Natural killer cell (primary cell): Measurements from ENCODE around the gene PEX10. TPM values are rescaled to one million over a fixed set of nuclear protein-coding genes. Genes with fewer than 3 reads are reported as not detected.

Experiments
- ATAC-seq, 3 donors: fragments of 150-1000 bp in 2 of 3; fragments of 200-7000 bp in 1 of 3; cut with Tn5 transposase; 1 replicate in 1 of 3; 2 replicates in 2 of 3; pipeline ENCODE4 v1.10.0; 2021; ENCODE audit warnings: mild to moderate bottlenecking in 2 of 3, moderate library complexity in 2 of 3
- DNase-seq, 2 donors: peaks; one replicate each; pipeline versions ENCODE4 v3.0.0 to v3.0.0-alpha.2; 2013 to 2021; ENCODE audit warnings: mixed read lengths in 1 of 2
- H3K27ac ChIP-seq: one replicate; pipeline ENCODE4 v1.5.1; 2013; ENCODE audit warnings: mild to moderate bottlenecking, low read length
- H3K27me3 ChIP-seq: one replicate; pipeline ENCODE4 v1.6.1; 2013; ENCODE audit warnings: low read length; ENCODE audit not compliant: control insufficient read depth, insufficient read depth
- H3K36me3 ChIP-seq: one replicate; pipeline ENCODE4 v1.6.1; 2013; ENCODE audit warnings: low read length; ENCODE audit not compliant: control insufficient read depth, insufficient read depth
- H3K4me1 ChIP-seq: one replicate; pipeline ENCODE4 v1.6.1; 2013; ENCODE audit warnings: low read length; ENCODE audit not compliant: control insufficient read depth, insufficient read depth
- H3K4me3 ChIP-seq: one replicate; pipeline ENCODE4 v1.5.1; 2013; ENCODE audit warnings: low read length
- H3K9me3 ChIP-seq: one replicate; pipeline ENCODE4 v1.6.1; 2013; ENCODE audit warnings: low read length; ENCODE audit not compliant: control insufficient read depth, insufficient read depth
- H3K27ac Mint-ChIP-seq, 2 donors: one replicate each; pipeline ENCODE4 v1.8.0; 2022; ENCODE audit warnings: mild to moderate bottlenecking in 2 of 2, mixed read lengths in 2 of 2, moderate library complexity in 1 of 2
- H3K27me3 Mint-ChIP-seq, 2 donors: one replicate each; pipeline ENCODE4 v1.8.0; 2022; ENCODE audit warnings: low read depth in 2 of 2, mixed read lengths in 2 of 2
- H3K36me3 Mint-ChIP-seq: one replicate; pipeline ENCODE4 v1.8.0; 2022; ENCODE audit warnings: mixed read lengths
- H3K4me1 Mint-ChIP-seq, 2 donors: one replicate each; pipeline ENCODE4 v1.8.0; 2022; ENCODE audit warnings: mixed read lengths in 2 of 2
- H3K4me3 Mint-ChIP-seq: one replicate; pipeline ENCODE4 v1.8.0; 2022; ENCODE audit warnings: mild to moderate bottlenecking, moderate library complexity, mixed read lengths
- H3K9me3 Mint-ChIP-seq, 2 donors: one replicate each; pipeline ENCODE4 v1.8.0; 2022; ENCODE audit warnings: mixed read lengths in 2 of 2
- WGBS: methylation state at CpG from one replicate; pipeline ENCODE4 v1.1.7; 2013; ENCODE audit warnings: missing lambda C conversion rate; ENCODE audit not compliant: insufficient coverage; 5-methylcytosine and 5-hydroxymethylcytosine counted together
- intact Hi-C: fragments of 100-400 bp; cut with micrococcal nuclease; formaldehyde crosslinking; loops from one replicate; pipeline ENCODE4 v1.14.2; 2022
- total RNA-seq, 4 donors: library from RNA; stranded (reverse); fragments of 120-200 nt in 1 of 4; gene quantifications; one replicate each; pipeline versions ENCODE4 v1.2.3 to v1.2.4, GENCODE V29; 2013 to 2022
- TF ChIP-seq, protein P1 (sequence below): fragments of 200-600 bp; IDR thresholded peaks from one replicate; pipeline ENCODE4 v1.8.0; 2022; ENCODE audit warnings: antibody characterized with exemption

Gene PEX10
- total RNA-seq, 3 donors from 2014 or later (not counting 1 experiment from before 2014, with no cell fraction given) = 8.1 to 11.1 (median 9.8) TPM

DNA sequence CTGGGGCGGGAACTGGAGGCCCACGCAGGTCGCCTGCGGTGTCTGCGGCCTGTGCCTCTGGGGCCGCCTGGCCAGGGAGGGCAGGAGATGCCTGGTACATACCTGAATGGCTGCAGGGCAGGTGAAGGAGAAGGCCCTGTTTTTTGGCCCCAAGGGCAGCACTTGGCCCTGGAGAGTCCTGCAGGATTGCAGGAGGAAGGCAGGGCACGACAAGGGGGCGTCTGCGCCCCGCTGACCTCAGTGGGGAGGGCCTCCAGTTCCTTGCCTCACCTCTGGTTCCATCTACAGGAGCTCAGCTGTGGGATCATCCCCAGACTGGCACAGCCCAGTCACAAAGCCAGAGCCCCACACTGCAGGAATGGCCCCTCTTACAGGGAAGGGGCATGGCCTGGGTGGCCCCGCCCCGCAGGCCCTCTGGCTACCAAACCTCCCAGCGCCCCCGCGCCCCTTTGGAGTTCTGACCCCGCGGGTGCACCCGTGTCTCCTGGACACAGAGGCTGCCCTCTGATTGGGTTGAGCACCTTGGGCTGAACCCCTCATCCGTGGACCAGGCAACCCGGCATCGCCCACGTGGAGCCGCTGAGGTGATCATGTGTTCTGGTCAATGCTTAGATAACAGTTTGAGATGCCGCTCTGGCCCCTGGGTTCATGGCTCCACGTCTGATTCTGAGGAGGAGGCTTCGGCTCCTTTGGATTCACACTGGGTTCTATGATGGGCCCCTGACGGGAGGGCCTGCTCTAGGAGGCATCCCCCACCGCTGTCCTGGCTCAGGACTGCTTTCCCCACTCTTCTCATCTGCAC, 1.3 kb upstream of the PEX10 start:
- Histone ChIP-seq H3K36me3 (no peaks in the 10 kb centered on the region), H3K4me3 (peak overlapping the region; percentile 50), H3K27ac (peak overlapping the region; percentile 37), H3K27me3 (no peaks in the 10 kb centered on the region), H3K4me1 (peaks cover 61% of the 10 kb centered on the region), H3K9me3 (no peaks in the 10 kb centered on the region)
- peak in 1 of 2 donors; percentile 37 for DNase-seq
- no peaks in the 10 kb centered on the region for H3K27me3 Mint-ChIP-seq
- H3K36me3 Mint-ChIP-seq = no peaks in the 10 kb centered on the region
- H3K27ac Mint-ChIP-seq = peak overlapping the region; percentile 91 to 96
- peaks cover 28 to 45% of the 10 kb centered on the region in 2 donors for H3K4me1 Mint-ChIP-seq
- ATAC-seq = no peak
- 56% methylated on average over 28 of the region's 28 CpGs for WGBS
- intact Hi-C loops = loop anchor here (1.0 to 10.0 kb wide), 6 partner anchors 135 to 1011 kb away; no protein-coding TSS in a partner anchor
- no peaks in the 10 kb centered on the region for H3K9me3 Mint-ChIP-seq
- TF ChIP-seq, protein P1, sequence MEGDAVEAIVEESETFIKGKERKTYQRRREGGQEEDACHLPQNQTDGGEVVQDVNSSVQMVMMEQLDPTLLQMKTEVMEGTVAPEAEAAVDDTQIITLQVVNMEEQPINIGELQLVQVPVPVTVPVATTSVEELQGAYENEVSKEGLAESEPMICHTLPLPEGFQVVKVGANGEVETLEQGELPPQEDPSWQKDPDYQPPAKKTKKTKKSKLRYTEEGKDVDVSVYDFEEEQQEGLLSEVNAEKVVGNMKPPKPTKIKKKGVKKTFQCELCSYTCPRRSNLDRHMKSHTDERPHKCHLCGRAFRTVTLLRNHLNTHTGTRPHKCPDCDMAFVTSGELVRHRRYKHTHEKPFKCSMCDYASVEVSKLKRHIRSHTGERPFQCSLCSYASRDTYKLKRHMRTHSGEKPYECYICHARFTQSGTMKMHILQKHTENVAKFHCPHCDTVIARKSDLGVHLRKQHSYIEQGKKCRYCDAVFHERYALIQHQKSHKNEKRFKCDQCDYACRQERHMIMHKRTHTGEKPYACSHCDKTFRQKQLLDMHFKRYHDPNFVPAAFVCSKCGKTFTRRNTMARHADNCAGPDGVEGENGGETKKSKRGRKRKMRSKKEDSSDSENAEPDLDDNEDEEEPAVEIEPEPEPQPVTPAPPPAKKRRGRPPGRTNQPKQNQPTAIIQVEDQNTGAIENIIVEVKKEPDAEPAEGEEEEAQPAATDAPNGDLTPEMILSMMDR = no peak
- H3K4me3 Mint-ChIP-seq = peak overlapping the region; percentile 92

DNA sequence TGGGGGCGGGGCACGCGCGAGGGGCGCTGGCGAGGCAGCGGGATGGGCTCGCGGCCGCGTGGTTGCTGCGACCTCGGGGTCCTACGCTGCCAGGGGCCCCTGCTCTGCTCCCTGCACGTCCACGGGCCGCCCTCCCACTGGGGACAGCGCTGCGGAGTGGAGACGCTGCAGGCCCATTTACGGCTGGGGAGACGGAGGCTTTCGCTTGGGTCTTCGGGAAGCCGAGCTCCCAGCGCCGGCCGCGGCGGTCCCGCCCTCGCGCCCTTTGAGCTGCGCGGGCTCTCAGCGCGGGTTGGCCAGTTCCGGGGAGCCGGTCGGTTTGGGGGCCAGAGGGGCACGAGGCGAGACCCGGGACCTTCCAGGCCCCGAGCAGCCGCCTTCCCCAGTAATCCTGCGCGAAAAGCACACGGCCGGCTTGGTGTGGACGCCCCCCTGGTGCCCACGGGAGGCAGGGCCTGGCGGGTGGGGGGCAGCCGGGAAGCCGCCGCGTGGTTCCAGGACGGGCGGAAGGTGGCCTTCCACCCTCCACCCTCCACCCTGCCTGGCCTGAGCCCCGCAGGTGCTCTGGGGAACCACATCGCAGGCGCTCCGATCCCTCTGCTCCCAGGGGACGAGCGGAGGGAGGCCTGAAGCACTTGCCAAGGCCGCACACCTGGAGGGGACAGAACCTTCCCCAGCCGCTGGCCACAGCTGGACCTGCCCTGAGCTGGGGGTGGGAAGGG, 570 bp upstream of the PEX10 start:
- Mint-ChIP-seq H3K36me3 (no peaks in the 10 kb centered on the region), H3K27me3 (no peaks in the 10 kb centered on the region), H3K4me3 (peak overlapping the region; percentile 56), H3K4me1 (peaks cover 24 to 38% of the 10 kb centered on the region in 2 donors), H3K9me3 (no peaks in the 10 kb centered on the region), H3K27ac (peak overlapping the region; percentile 11 to 90)
- 1% methylated on average over 66 of the region's 66 CpGs for WGBS
- ATAC-seq (peak in 2 of 3 donors; percentile 4 to 18), DNase-seq (peak in 1 of 2 donors; percentile 46)
- H3K4me1 ChIP-seq = peaks cover 57% of the 10 kb centered on the region
- H3K4me3 ChIP-seq = peak overlapping the region; percentile 50
- intact Hi-C loops = loop anchor here (1.0 to 10.0 kb wide), 3 partner anchors 22 to 1012 kb away; partner anchors contain the start of genes MORN1 and RER1
- H3K27ac ChIP-seq = peak overlapping the region; percentile 65
- H3K9me3 ChIP-seq = no peaks in the 10 kb centered on the region
- TF ChIP-seq, protein P1 = no peak
- peaks cover 4% of the 10 kb centered on the region for H3K36me3 ChIP-seq
- no peaks in the 10 kb centered on the region for H3K27me3 ChIP-seq

DNA sequence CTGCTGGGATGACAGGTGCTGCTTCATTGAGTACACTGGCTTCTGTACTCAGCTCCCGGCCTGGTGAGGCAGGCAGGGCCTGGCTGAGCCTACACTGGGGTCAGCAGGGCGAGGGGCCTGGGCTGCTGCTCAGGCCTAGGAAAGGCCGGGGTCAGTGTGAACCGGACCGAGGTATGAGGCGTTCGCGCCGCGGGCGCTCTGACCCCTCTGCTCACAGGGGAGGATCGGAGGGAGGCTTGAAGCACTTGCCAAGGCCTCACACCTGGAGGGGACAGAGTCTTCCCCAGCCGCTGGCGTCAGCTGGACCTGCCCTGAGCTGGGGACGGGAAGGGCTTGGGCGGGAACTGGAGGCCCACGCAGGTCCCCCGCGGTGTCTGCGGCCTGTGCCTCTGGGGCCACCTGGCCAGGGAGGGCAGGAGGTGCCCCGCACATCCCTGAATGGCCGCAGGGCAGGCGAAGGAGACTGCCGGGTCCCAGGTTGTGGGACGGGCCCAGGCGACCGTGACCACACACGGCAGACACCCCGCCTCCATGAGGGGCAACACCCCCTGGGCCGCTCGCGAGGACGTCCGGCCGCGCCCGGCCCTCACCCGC, 466 bp downstream of the PEX10 start:
- Histone ChIP-seq H3K36me3 (peaks cover 8% of the 10 kb centered on the region), H3K4me1 (peaks cover 47% of the 10 kb centered on the region), H3K9me3 (no peaks in the 10 kb centered on the region), H3K4me3 (peak overlapping the region; percentile 56), H3K27ac (peak overlapping the region; percentile 70), H3K27me3 (no peaks in the 10 kb centered on the region)
- intact Hi-C loops = loop anchor here (1.0 to 10.0 kb wide), 3 partner anchors 21 to 1013 kb away; partner anchors contain the start of genes MORN1 and RER1
- H3K9me3 Mint-ChIP-seq = no peaks in the 10 kb centered on the region
- H3K4me3 Mint-ChIP-seq = peak overlapping the region; percentile 86
- TF ChIP-seq, protein P1 = no peak
- WGBS = 8% methylated on average over 38 of the region's 38 CpGs
- peak; percentile 24 to 54 (median 53) for ATAC-seq
- H3K27me3 Mint-ChIP-seq = no peaks in the 10 kb centered on the region
- H3K4me1 Mint-ChIP-seq = peaks cover 20 to 32% of the 10 kb centered on the region in 2 donors
- H3K36me3 Mint-ChIP-seq = no peaks in the 10 kb centered on the region
- peak overlapping the region; percentile 66 to 90 for H3K27ac Mint-ChIP-seq
- DNase-seq = no peak
